GM15510 (cell line): ENCODE results near the gene MEIS3.

ENCODE experiments used
- POLR2A ChIP-seq: IDR thresholded peaks from 3 replicates; pipeline ENCODE4 v1.6.1; 2011; ENCODE audit warnings: borderline replicate concordance; ENCODE audit not compliant: insufficient read length; ENCODE audit errors: extremely low read depth

Gene MEIS3

DNA sequence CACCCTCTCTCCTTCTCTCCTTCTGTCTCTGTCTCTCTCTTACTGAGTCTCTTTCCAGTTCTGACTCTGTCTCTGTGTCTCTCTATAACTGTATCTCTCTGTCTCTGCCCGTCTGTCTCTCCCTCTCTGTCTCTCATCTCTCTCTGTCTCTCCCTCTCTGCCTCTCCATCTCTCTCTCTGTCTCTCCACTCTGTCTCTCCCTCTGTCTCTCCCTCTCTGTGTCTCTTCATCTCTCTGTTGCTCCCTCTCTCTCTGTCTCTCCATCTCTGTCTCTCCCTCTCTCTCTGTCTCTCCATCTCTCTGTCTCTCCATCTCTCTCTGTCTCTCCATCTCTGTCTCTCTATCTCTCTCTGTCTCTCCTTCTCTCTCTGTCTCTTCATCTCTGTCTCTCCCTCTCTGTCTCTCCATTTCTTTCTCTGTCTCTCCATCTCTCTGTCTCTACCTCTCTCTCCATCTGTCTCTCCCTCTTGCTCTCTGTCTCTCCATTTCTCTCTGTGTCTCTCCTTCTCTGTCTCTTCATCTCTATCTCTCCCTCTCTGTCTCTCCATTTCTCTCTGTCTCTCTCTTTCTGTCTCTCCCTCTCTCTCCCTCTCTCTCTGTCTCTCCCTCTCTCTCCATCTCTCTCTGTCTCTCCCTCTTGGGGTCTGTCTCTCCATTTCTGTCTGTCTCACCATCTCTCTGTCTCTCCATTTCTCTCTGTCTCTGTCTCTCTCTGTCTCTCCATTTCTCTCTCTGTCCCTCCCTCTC, 3.3 kb upstream of the MEIS3 start:
- TF ChIP-seq POLR2A = no peak

DNA sequence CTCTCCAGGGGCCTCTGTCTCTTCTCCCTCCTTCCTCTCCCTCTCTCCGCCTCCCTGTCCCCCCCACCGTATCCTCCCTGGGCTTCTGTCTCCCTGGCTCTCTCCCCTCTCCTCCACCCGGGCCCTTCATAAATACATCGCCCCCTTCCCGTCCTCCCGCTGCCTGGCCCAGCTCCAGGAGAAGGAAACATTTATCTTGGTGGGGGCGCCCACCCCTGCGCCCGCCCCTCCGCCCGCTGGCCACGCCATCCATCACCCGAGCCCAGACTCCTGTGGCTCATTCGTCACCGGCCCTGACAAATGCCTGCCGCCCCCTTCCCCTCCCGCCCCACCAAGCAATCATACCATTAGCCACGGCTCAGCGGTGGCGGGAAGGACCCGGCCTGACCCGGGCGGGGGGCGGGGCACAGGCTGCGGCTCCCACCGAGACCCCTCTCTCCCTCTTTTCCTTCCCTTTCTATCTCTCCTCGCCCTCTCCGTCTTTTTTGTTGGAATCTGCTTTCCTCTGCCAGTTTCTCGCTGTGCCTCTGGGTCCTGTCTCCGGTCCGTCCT, 2.6 kb upstream of the MEIS3 start:
- no peak for TF ChIP-seq POLR2A

GRCh38 chr19:47421244-47421786, 2.0 kb upstream of the MEIS3 start:
- TF ChIP-seq POLR2A = no peak

GRCh38 chr19:47419789-47420188, 462 bp upstream of the MEIS3 start:
- no peak for TF ChIP-seq POLR2A

DNA sequence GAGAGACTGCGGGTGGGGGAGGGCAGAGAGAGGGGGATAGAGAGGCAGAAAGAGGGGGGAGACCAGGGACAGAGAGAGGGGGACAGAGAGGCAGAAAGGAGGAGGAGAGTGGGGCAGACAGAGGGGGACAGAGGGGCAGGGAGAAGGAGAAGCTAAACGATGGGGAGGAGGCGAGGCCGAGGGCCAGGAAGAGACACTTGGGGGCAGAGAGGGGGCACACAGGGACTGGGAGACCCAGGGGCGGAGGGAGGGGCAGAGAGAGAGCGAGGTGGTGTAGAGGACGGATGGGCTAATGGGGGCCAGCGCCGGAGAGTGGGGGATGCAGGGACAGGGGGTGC, 666 bp downstream of the MEIS3 start:
- TF ChIP-seq POLR2A = no peak

DNA sequence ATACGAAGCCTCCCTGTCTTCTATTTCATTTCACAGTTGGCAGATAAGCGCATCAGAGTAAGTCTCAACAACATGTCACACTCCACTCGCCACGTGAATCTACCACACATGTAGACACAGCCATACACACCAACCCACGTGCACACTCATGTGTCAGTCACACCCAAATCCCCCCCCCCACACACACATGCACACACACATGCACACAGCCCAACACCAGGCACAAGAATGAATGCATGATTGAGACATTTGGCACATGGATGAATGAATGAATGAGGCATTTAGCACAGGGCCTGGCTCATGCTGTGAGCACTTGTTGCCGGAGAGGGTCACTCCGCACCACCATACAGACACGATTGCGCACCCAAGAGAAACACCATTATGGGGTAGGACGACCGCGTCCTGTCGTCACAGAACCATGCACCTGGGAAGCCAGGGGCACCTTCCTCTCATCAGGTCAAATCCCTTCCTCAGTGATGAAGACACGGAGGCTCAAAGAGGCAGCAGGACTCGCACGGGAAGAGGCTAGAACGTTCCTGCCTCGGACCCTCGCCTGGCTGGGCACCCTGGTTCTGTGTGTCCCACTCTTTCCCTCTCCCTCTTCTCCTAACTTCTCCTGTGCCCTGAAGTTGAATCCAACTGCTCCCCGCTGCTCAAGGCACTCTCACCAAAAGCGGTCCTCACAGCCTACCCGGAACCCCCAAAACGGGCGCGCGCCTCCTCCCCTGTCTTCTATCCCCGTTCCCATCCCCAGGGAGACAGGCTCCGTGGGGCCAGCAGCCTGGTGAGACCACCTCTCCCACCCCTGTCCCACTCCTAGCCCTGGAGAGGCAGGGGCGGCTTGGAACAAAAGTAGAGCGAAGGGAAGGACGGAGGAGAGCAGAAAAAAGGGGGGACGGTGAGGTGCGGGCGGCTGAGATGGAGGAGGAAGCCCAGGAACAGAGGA, 1.3 kb downstream of the MEIS3 start:
- TF ChIP-seq POLR2A = no peak

GRCh38 chr19:47417107-47417745, 2.1 kb downstream of the MEIS3 start:
- no peak for TF ChIP-seq POLR2A

- TF ChIP-seq POLR2A = no peak
Observed at GRCh38 chr19:47416643-47416985, 2.7 kb downstream of the MEIS3 start.

DNA sequence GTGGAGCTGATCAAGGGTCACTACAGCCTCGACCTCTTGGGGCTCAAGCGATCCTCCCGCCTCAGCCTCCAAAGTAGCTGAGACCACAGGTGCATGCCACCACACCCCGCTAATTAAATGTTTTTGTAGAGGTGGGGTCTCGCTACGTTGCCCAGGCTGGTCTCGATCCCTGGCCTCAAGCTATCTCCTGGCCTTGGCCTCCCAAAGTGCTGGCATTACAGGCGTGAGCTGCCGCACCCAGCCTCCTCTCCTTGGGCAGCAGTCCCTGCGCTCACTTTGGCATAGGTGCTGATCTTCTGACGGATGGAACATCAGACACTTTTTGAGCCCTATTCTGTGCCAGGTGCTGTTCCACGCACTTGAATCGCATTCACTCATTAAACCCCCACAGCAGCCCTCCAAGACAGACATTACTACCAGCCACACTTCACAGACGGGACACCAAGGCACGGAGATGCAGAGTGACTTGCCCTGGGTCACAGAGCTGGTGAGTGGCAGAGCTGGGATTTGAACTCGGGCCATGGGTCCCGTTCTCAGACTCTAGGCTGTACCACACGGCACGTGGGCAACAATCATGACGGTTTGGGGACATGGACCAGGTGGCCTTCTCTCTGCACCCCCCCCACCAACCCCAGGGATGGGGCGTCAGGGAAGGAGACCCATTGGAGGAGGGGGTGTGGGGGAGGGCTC, 3.2 kb downstream of the MEIS3 start:
- no peak for TF ChIP-seq POLR2A

- TF ChIP-seq POLR2A = no peak
Observed at GRCh38 chr19:47414469-47414868, 4.9 kb downstream of the MEIS3 start.

- TF ChIP-seq POLR2A = no peak
Observed at GRCh38 chr19:47413941-47414340, 5.4 kb downstream of the MEIS3 start.

- TF ChIP-seq POLR2A = no peak
Observed at GRCh38 chr19:47411101-47411500, 8.2 kb downstream of the MEIS3 start.

DNA sequence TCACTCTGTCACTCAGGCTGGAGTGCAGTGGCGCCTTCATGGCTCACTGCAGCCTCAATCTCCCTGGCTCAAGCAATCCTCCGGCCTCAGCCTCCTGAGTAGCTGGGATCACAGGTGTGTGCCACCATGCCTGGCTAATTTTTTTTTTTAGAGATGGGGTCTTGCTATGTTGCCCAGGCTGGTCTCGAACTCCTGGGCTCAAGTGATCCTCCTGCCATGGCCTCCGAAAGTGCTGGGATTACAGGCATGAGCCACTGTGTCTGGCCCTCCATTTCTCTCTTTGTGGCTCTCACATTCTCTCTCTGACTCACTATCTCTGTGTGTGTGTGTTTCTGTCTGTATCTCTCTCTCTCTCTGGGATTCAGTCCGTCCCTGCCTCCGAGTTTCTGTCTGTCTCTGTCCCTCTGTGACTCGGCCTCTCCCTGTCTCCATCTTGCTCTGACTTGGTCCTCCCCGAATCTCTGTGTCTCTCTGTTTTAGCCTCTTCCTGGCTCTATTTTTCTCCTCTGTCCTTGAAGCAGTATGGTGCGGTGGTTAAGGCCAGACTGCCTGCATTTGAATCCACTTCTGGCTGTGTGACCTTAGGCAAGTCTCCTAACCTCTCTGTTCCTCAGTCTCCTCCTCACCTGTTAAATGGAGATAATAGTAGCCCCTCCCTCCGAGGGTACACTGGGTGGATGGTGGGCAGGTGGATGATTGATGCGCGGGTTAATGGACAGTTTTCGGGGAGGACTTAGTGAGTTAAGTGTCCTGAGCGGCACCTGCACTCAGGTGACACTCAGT, 11.0 kb downstream of the MEIS3 start:
- no peak for TF ChIP-seq POLR2A

DNA sequence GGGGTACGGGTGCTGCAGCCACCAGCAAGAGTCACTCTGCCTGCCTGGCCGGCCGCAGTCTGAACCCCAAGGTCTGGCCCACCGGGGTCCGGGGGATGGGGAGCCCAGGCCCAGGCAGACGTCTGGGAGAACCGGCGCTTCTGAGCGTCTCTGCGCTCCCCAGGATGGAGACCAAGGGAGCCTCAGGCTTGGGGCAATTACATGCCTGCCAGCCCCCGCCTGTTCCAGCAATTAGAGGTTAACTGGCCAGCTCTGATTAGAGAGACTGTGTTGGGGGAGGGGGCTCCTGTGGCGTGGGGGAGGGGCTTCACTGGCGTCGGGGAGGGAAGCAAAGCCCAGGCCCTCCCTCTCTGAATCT, 11.9 kb downstream of the MEIS3 start:
- TF ChIP-seq POLR2A = no peak

GRCh38 chr19:47406711-47407416, 12.5 kb downstream of the MEIS3 start:
- no peak for TF ChIP-seq POLR2A
